ENCODE measurements around the gene OCA2.
"Not testable (repeated sequence)": the region's sequence is repeated elsewhere in the genome, so short reads cannot be mapped to it uniquely, and the experiment has no call there.

The OCA2 gene

DNA sequence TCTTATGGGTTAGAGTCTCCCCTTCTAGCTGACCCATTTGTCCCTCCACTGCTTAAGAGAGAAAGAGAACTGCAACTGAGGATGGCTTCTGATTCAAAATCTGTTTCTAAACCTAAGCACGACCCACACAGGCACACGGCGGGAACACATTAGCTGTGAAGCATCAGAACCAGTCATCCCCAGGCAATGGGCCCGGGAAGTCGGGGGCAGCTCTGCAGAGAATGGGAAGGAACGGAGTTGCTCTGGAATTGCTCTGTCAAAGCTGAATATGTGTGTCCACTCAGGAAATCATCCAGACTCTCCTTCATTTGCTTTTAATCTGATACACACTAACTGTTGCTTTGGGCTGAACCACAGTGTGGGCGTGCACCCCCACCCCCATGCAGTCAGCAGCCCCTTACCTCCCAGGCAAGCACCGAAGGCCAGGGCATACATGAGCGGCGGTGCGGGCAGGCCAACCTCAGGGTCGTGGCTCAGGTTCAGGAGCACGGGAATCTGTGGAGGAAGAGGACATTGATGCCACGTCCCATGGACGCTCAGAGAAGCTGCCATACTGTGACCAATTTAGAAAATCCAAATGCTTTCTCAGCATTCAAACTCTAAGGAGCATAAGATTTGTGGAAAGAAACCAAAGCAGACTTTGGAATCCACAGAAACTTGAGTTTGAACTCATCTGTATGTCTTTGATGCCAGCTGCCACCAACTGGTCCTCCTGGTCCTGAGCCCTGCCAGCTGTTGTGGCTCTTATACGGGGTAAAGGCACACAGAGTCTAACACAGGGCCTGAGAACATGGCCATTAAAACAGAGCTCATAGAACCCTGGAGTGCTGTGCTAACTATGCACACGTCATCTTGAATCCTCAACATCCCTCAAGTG lies 247.9 kb downstream of the OCA2 start:
- Histone ChIP-seq H3K79me2 (ENCODE audit: insufficient read depth, low read length) (no peaks in the 10 kb centered on the region), H3K27ac (ENCODE audit: low read depth, low read length) (no peak overlapping the region), H3K9me3 (ENCODE audit: insufficient read depth, low read length) (no peaks in the 10 kb centered on the region; the same call in 1 of the 2 replicates), H2AFZ (ENCODE audit: low read depth, low read length, severe bottlenecking) (no peak overlapping the region), H3K27me3 (ENCODE audit: low read length) (no peaks in the 10 kb centered on the region), H3K4me2 (ENCODE audit: low read depth, low read length, poor library complexity, severe bottlenecking) (no peak overlapping the region), H3K9ac (ENCODE audit: low read length) (no peak overlapping the region), H3K4me3 (ENCODE audit: insufficient read depth, low read length, poor library complexity, severe bottlenecking) (no peak overlapping the region), H3F3A (ENCODE audit: insufficient read depth) (no peaks in the 10 kb centered on the region), H4K20me1 (ENCODE audit: low read depth, low read length) (no peaks in the 10 kb centered on the region), H3K36me3 (ENCODE audit: low read length) (no peaks in the 10 kb centered on the region), H3K9me2 (replicated peaks; ENCODE audit: insufficient read depth, low read length) (no peaks in the 10 kb centered on the region)
- TF ChIP-seq EZH2phosphoT487 (conservative IDR thresholded peaks at IDR 0.05; ENCODE audit: low read length): no peak
- TF ChIP-seq, protein P1, sequence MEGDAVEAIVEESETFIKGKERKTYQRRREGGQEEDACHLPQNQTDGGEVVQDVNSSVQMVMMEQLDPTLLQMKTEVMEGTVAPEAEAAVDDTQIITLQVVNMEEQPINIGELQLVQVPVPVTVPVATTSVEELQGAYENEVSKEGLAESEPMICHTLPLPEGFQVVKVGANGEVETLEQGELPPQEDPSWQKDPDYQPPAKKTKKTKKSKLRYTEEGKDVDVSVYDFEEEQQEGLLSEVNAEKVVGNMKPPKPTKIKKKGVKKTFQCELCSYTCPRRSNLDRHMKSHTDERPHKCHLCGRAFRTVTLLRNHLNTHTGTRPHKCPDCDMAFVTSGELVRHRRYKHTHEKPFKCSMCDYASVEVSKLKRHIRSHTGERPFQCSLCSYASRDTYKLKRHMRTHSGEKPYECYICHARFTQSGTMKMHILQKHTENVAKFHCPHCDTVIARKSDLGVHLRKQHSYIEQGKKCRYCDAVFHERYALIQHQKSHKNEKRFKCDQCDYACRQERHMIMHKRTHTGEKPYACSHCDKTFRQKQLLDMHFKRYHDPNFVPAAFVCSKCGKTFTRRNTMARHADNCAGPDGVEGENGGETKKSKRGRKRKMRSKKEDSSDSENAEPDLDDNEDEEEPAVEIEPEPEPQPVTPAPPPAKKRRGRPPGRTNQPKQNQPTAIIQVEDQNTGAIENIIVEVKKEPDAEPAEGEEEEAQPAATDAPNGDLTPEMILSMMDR (IDR thresholded peaks at IDR 0.05; ENCODE audit: insufficient read depth, low read length, poor library complexity, severe bottlenecking): no peak

DNA sequence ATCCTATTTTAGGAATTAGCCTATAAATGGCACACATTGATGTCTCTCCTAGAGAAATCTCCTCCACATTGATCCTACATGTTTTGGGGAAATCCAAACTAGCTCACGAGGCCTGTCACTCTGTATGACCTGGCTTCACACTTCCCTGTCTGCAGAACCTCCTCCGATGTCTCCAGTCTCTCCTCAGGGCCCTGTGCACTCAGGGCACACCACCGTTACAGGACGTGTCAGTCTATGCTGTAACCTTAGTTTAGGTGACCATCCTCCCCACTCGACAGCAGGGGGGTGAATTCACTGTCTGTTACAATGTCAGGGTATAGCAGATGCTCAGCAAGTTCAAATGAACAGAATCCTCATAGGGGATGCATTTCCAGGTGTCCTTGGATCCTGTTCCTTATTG lies 249.1 kb downstream of the OCA2 start:
- Histone ChIP-seq H3K9ac (ENCODE audit: low read length) (no peak overlapping the region), H3K27me3 (ENCODE audit: low read length) (no peaks in the 10 kb centered on the region), H3K4me2 (ENCODE audit: low read depth, low read length, poor library complexity, severe bottlenecking) (no peak overlapping the region), H2AFZ (ENCODE audit: low read depth, low read length, severe bottlenecking) (no peak overlapping the region), H3F3A (ENCODE audit: insufficient read depth) (no peaks in the 10 kb centered on the region), H3K4me3 (ENCODE audit: insufficient read depth, low read length, poor library complexity, severe bottlenecking) (no peak overlapping the region), H4K20me1 (ENCODE audit: low read depth, low read length) (no peaks in the 10 kb centered on the region), H3K9me2 (replicated peaks; ENCODE audit: insufficient read depth, low read length) (no peaks in the 10 kb centered on the region), H3K9me3 (ENCODE audit: insufficient read depth, low read length) (no peaks in the 10 kb centered on the region; the same call in 1 of the 2 replicates), H3K36me3 (ENCODE audit: low read length) (no peaks in the 10 kb centered on the region), H3K79me2 (ENCODE audit: insufficient read depth, low read length) (no peaks in the 10 kb centered on the region), H3K27ac (ENCODE audit: low read depth, low read length) (no peak overlapping the region)
- no peak for TF ChIP-seq EZH2phosphoT487 (conservative IDR thresholded peaks at IDR 0.05; ENCODE audit: low read length)
- TF ChIP-seq, protein P1 (IDR thresholded peaks at IDR 0.05; ENCODE audit: insufficient read depth, low read length, poor library complexity, severe bottlenecking): no peak

DNA sequence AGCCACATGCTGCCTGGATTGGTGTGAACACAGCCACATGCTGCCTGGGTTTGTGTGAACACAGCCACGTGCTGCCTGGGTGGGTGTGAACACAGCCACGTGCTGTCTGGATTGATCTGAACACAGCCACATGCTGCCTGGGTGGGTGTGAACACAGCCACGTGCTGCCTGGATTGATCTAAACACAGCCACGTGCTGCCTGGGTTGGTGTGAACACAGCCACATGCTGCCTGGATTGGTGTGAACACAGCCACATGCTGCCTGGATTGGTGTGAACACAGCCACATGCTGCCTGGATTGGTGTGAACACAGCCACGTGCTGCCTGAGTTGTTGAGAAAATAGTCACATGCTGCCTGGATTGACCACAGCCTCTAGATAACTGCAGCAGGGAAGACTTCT lies 250.2 kb downstream of the OCA2 start:
- H3K79me2 ChIP-seq (ENCODE audit: insufficient read depth, low read length); H3K27ac ChIP-seq (ENCODE audit: low read depth, low read length); H3K27me3 ChIP-seq (ENCODE audit: low read length); H3F3A ChIP-seq (ENCODE audit: insufficient read depth); H3K9ac ChIP-seq (ENCODE audit: low read length); H3K9me2 ChIP-seq (replicated peaks; ENCODE audit: insufficient read depth, low read length); H4K20me1 ChIP-seq (ENCODE audit: low read depth, low read length); H3K4me3 ChIP-seq (ENCODE audit: insufficient read depth, low read length, poor library complexity, severe bottlenecking); H2AFZ ChIP-seq (ENCODE audit: low read depth, low read length, severe bottlenecking); H3K36me3 ChIP-seq (ENCODE audit: low read length); H3K9me3 ChIP-seq (ENCODE audit: insufficient read depth, low read length); H3K4me2 ChIP-seq (ENCODE audit: low read depth, low read length, poor library complexity, severe bottlenecking): not testable (repeated sequence)
